ENCODE results near the gene TRIM56. TPM values are rescaled to one million over a fixed set of nuclear protein-coding genes. Genes with fewer than 3 reads are reported as not detected.

TRIM56 gene
- total and polyA plus RNA-seq, 2 of the 13 experiments (the other 11 are each of a cell fraction or from before 2014, with no cell fraction given), result 3.2 to 7.1 TPM

DNA sequence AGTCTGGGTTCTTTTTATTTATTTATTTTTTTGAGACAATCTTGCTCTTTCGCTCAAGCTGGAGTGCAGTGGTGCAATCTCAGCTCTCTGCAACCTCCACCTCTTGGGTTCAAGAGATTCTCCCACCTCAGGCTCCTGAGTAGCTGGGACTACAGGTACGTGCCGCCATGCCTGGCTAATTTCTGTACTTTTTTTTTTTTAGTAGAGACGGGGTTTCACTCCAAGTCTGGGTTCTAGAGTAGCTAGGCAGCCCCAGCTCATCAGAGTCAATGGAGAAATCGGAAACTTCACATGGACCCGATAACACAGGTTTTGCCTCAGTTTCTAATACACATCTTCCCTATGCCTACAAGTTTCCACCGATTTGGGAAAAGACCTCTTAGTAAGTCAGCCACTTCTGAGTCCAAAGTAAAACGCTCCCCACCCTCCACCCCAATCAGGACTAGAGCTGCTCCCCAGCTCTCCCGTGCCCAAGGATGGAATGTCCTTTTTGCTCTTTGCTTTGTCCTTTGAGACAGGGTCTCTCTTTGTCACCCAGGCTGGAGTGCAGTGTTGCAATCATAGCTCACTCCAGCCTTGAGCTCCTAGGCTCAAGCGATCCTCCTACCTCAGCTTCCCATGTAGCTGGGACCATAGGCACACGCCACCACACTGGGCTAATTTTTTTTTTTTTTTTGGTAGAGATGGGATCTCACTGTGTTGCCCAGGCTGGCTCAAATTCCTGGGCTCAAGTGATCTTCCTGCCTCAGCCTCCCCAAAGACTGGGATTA is 37.8 kb downstream of the TRIM56 start (continued):
- TF ChIP-seq NR1H2 (CRISPR knock-in tag; IDR thresholded peaks at IDR 0.05; ENCODE audit: borderline replicate concordance, low read depth) (no peak), ZFAT (CRISPR knock-in tag; conservative IDR thresholded peaks at IDR 0.05) (no peak), ZNF614 (CRISPR knock-in tag; IDR thresholded peaks at IDR 0.05; ENCODE audit: borderline replicate concordance) (no peak), ADNP (CRISPR knock-in tag; IDR thresholded peaks at IDR 0.05) (no peak), ZNF766 (CRISPR knock-in tag; IDR thresholded peaks at IDR 0.05; ENCODE audit: borderline replicate concordance) (no peak), ZNF761 (CRISPR knock-in tag; conservative IDR thresholded peaks at IDR 0.05) (no peak), ZBTB3 (CRISPR knock-in tag; IDR thresholded peaks at IDR 0.05; ENCODE audit: borderline replicate concordance, low read depth) (no peak), ZNF678 (CRISPR knock-in tag; IDR thresholded peaks at IDR 0.05) (no peak), ZNF354B (CRISPR knock-in tag; IDR thresholded peaks at IDR 0.05) (no peak), ZNF615 (CRISPR knock-in tag; IDR thresholded peaks at IDR 0.05; ENCODE audit: borderline replicate concordance) (no peak), NONO (IDR thresholded peaks at IDR 0.05) (no peak), NONO (CRISPR knock-in tag; conservative IDR thresholded peaks at IDR 0.05) (peak; percentile 73; the same call in 1 of the 2 replicates), SMAD9 (CRISPR knock-in tag; IDR thresholded peaks at IDR 0.05) (no peak), ZNF878 (CRISPR knock-in tag; IDR thresholded peaks at IDR 0.05) (no peak), ZNF326 (CRISPR knock-in tag; IDR thresholded peaks at IDR 0.05; ENCODE audit: borderline replicate concordance) (no peak), ZBTB42 (CRISPR knock-in tag; IDR thresholded peaks at IDR 0.05) (no peak)
- TF ChIP-seq, protein P1, sequence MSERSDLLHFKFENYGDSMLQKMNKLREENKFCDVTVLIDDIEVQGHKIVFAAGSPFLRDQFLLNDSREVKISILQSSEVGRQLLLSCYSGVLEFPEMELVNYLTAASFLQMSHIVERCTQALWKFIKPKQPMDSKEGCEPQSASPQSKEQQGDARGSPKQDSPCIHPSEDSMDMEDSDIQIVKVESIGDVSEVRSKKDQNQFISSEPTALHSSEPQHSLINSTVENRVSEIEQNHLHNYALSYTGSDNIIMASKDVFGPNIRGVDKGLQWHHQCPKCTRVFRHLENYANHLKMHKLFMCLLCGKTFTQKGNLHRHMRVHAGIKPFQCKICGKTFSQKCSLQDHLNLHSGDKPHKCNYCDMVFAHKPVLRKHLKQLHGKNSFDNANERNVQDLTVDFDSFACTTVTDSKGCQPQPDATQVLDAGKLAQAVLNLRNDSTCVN (CRISPR knock-in tag; IDR thresholded peaks at IDR 0.05; ENCODE audit: borderline replicate concordance), result no peak
- TF ChIP-seq, protein P2, sequence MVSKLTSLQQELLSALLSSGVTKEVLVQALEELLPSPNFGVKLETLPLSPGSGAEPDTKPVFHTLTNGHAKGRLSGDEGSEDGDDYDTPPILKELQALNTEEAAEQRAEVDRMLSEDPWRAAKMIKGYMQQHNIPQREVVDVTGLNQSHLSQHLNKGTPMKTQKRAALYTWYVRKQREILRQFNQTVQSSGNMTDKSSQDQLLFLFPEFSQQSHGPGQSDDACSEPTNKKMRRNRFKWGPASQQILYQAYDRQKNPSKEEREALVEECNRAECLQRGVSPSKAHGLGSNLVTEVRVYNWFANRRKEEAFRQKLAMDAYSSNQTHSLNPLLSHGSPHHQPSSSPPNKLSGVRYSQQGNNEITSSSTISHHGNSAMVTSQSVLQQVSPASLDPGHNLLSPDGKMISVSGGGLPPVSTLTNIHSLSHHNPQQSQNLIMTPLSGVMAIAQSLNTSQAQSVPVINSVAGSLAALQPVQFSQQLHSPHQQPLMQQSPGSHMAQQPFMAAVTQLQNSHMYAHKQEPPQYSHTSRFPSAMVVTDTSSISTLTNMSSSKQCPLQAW (CRISPR knock-in tag; IDR thresholded peaks at IDR 0.05), result no peak
- TF ChIP-seq, protein P3, sequence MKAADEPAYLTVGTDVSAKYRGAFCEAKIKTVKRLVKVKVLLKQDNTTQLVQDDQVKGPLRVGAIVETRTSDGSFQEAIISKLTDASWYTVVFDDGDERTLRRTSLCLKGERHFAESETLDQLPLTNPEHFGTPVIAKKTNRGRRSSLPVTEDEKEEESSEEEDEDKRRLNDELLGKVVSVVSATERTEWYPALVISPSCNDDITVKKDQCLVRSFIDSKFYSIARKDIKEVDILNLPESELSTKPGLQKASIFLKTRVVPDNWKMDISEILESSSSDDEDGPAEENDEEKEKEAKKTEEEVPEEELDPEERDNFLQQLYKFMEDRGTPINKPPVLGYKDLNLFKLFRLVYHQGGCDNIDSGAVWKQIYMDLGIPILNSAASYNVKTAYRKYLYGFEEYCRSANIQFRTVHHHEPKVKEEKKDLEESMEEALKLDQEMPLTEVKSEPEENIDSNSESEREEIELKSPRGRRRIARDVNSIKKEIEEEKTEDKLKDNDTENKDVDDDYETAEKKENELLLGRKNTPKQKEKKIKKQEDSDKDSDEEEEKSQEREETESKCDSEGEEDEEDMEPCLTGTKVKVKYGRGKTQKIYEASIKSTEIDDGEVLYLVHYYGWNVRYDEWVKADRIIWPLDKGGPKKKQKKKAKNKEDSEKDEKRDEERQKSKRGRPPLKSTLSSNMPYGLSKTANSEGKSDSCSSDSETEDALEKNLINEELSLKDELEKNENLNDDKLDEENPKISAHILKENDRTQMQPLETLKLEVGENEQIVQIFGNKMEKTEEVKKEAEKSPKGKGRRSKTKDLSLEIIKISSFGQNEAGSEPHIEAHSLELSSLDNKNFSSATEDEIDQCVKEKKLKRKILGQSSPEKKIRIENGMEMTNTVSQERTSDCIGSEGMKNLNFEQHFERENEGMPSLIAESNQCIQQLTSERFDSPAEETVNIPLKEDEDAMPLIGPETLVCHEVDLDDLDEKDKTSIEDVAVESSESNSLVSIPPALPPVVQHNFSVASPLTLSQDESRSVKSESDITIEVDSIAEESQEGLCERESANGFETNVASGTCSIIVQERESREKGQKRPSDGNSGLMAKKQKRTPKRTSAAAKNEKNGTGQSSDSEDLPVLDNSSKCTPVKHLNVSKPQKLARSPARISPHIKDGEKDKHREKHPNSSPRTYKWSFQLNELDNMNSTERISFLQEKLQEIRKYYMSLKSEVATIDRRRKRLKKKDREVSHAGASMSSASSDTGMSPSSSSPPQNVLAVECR (CRISPR knock-in tag; IDR thresholded peaks at IDR 0.05; ENCODE audit: borderline replicate concordance), result peak; percentile 37; the same call in 1 of the 2 replicates
- TF ChIP-seq, protein P4, sequence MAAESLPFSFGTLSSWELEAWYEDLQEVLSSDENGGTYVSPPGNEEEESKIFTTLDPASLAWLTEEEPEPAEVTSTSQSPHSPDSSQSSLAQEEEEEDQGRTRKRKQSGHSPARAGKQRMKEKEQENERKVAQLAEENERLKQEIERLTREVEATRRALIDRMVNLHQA (CRISPR knock-in tag; IDR thresholded peaks at IDR 0.05), result no peak
- TF ChIP-seq, protein P5, sequence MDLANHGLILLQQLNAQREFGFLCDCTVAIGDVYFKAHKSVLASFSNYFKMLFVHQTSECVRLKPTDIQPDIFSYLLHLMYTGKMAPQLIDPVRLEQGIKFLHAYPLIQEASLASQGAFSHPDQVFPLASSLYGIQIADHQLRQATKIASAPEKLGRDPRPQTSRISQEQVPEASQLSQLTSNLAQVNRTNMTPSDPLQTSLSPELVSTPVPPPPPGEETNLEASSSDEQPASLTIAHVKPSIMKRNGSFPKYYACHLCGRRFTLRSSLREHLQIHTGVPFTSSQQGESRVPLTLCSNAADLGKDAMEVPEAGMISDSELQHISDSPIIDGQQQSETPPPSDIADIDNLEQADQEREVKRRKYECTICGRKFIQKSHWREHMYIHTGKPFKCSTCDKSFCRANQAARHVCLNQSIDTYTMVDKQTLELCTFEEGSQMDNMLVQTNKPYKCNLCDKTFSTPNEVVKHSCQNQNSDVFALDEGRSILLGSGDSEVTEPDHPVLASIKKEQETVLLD (CRISPR knock-in tag; IDR thresholded peaks at IDR 0.05; ENCODE audit: low read depth), result no peak
